Mucosa of descending colon (tissue), 3 donors: ENCODE measurements around the gene PKP1. TPM values are rescaled to one million over a fixed set of nuclear protein-coding genes. Genes with fewer than 3 reads are reported as not detected.

Experiments
- ATAC-seq: fragments of 200-7000 bp; cut with Tn5 transposase; one replicate; pipeline ENCODE4 v1.9.1; 2020; ENCODE audit warnings: mild to moderate bottlenecking, moderate library complexity
- DNase-seq, 3 donors: peaks; one replicate each; pipeline ENCODE4 v3.0.0-alpha.2; 2020
- H3K36me3 ChIP-seq: fragments of 200-600 bp; one replicate; pipeline ENCODE4 v1.8.0; 2021; ENCODE audit warnings: low read depth, mild to moderate bottlenecking
- H3K4me1 ChIP-seq: fragments of 200-600 bp; one replicate; pipeline ENCODE4 v1.8.0; 2021; ENCODE audit warnings: low read depth, mild to moderate bottlenecking
- H3K4me3 ChIP-seq: fragments of 200-600 bp; one replicate; pipeline ENCODE4 v1.8.0; 2021; ENCODE audit warnings: mild to moderate bottlenecking
- H3K9me3 ChIP-seq: fragments of 200-600 bp; one replicate; pipeline ENCODE4 v1.8.0; 2021; ENCODE audit warnings: mild to moderate bottlenecking
- intact Hi-C, 2 donors: fragments of 100-400 bp; cut with DNase I in 1 of 2; cut with micrococcal nuclease in 1 of 2; formaldehyde crosslinking; loops; one replicate each; pipeline versions ENCODE4 v1.11.0 to v1.11.1; 2022; cut with DNase I, micrococcal nuclease
- total RNA-seq, 3 donors: library from RNA; stranded (reverse); fragmentation: NEBNext Ultra II Directional in 2 of 3; extraction: Animal tissue kit (Norgen Biotek cat#: 25700) in 2 of 3; gene quantifications; one replicate each; pipeline versions ENCODE4 v1.2.1 to v1.2.4, GENCODE V29; 2021 to 2023
- TF ChIP-seq, protein P1 (sequence below): fragments of 200-600 bp; IDR thresholded peaks from one replicate; pipeline ENCODE4 v1.8.0; 2022; ENCODE audit warnings: antibody characterized with exemption, mild to moderate bottlenecking
- donor health status: DM: no; HTN: no; CAD: no; lungs with moderate emphysema.
- donor health status: DM: no; HTN: no; CAD: no.
- donor health status: DM: no; HTN: yes; CAD: no.

Gene PKP1
- total RNA-seq, 3 donors from 2014 or later = 0.27 to 0.41 TPM; not detected in 1

DNA sequence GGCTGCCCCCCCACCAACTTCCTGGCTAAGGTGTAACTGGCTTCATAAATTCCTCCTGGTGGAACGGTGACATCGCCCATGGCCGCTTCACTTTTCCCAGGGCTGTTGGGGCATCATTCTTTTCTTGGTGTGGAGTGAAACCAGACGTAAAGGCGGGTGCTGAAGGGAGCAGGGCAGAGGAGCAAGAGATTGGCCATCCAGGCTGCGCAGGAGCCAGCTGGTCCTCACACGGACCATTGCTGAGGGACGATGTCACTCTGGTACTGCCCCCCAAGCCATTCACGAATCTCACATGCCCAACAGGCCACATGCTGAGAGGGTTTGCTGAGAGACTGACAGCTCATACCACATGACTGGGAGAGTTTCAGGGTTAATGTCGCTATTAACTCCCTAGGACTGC lies 10.5 kb upstream of the PKP1 start:
- H3K36me3 ChIP-seq = no peaks in the 10 kb centered on the region
- intact Hi-C loops = no loop called here
- DNase-seq (no peak), ATAC-seq (no peak)
- no peak overlapping the region for H3K4me3 ChIP-seq
- TF ChIP-seq, protein P1, sequence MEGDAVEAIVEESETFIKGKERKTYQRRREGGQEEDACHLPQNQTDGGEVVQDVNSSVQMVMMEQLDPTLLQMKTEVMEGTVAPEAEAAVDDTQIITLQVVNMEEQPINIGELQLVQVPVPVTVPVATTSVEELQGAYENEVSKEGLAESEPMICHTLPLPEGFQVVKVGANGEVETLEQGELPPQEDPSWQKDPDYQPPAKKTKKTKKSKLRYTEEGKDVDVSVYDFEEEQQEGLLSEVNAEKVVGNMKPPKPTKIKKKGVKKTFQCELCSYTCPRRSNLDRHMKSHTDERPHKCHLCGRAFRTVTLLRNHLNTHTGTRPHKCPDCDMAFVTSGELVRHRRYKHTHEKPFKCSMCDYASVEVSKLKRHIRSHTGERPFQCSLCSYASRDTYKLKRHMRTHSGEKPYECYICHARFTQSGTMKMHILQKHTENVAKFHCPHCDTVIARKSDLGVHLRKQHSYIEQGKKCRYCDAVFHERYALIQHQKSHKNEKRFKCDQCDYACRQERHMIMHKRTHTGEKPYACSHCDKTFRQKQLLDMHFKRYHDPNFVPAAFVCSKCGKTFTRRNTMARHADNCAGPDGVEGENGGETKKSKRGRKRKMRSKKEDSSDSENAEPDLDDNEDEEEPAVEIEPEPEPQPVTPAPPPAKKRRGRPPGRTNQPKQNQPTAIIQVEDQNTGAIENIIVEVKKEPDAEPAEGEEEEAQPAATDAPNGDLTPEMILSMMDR = no peak
- no peaks in the 10 kb centered on the region for H3K9me3 ChIP-seq
- H3K4me1 ChIP-seq = peaks cover 3% of the 10 kb centered on the region

DNA sequence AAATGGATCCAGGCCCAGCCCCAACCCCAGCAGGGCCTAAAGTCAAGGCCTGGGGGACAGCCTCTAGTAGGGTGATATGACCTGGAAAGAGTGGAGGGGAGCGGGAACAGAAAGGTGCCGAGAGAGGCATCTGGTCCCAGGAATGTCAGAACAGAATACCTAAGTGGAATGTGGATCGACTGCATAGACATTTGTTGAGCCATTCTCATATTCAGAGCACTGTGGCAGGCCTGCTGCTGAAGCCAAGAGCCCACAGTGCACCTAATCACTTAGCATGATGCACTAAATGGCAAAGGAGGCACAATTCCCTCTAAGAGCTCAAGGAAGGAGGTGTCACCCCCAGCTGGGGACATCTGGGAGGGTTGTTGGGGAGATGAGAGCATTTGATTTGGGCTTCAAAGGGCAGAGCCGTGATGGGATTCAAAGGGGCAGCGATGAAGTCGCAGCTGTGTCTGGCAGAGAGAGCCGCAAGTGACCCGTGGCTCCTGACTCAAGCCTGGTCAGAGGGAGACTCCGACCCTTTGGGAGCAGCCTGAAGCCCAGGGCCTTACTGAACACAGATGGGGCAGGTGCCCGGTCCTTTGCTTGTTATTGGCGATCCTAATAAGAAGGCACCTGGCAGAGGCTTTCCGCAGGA lies 8.6 kb upstream of the PKP1 start:
- TF ChIP-seq, protein P1 = no peak

DNA sequence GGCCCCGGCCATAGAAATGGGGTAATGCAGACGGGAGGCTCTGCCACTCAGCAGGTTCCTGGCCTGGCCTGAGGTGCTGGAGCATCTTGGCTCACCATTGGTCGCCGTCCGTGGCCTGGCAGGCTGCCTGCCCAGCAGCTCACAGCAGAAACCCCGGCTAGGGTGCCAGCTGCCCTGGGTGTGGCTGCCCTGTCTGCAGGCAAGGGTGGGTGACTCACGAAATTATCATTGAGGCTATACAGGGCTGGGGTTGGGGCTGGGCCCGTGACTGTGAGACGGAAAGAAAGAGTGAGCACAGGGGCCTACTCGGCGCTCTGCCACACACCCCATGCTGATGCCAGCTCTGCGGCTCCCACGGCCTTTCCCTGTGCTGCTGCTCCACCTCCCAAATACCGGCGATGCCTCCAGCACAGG lies 8.0 kb upstream of the PKP1 start:
- intact Hi-C loops = no loop called here
- H3K4me3 ChIP-seq = no peak overlapping the region
- H3K4me1 ChIP-seq = peaks cover 3% of the 10 kb centered on the region
- peak; percentile 77 to 89 (median 81) for DNase-seq
- no peaks in the 10 kb centered on the region for H3K9me3 ChIP-seq
- ATAC-seq = peak; percentile 96
- H3K36me3 ChIP-seq = no peaks in the 10 kb centered on the region
- TF ChIP-seq, protein P1 = no peak

More for the DNA sequence above, 8.6 kb upstream of the PKP1 start:
- no peak overlapping the region for H3K4me3 ChIP-seq
- H3K36me3 ChIP-seq = no peaks in the 10 kb centered on the region
- intact Hi-C loops = no loop called here
- H3K9me3 ChIP-seq = no peaks in the 10 kb centered on the region
- ATAC-seq (no peak), DNase-seq (no peak)
- peaks cover 3% of the 10 kb centered on the region for H3K4me1 ChIP-seq

DNA sequence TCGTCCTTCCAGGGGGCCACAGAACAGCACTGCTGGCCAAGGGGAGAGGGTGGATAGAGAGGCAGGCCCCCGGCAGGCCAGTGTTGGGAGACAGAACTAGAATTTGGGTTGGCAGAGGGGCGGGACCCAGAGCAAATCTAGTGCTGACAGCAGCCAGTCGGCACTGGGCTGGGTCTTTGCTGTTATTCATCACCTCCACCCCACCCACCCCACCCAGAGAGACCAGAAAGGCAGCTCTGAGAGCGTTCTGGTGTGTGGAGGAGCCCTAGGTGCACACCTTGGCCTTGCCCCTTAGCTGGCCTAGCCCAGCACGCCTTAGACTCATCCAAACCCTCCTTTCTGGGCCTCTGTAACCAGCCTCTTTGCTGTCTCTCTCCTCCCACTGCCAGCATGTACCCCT lies 6.4 kb upstream of the PKP1 start:
- Histone ChIP-seq H3K4me3 (no peak overlapping the region), H3K4me1 (peaks cover 3% of the 10 kb centered on the region), H3K9me3 (no peaks in the 10 kb centered on the region), H3K36me3 (no peaks in the 10 kb centered on the region)
- intact Hi-C loops = no loop called here
- ATAC-seq (no peak), DNase-seq (no peak)
- TF ChIP-seq, protein P1 = no peak

DNA sequence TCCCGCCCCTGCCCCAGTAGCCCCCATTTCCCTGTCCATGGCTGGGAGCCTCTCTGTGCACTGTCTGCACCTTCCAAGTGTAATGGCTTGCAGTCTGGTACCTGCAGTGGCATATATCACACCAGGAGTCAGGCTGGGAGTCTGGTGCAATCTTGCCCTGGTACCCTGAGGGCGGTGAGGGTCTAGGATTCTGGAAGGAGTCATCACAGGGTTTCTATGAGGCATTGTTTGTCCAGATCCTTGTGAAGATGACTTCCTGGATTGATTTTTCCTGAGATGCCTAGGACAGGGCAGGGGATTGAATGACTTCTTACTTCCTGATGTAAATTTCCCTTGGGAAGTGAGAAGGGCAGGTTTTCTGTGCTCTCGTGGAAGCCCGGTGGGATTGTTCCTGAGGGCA lies 5.9 kb upstream of the PKP1 start:
- ATAC-seq (no peak), DNase-seq (no peak)
- Histone ChIP-seq H3K9me3 (no peaks in the 10 kb centered on the region), H3K36me3 (no peaks in the 10 kb centered on the region), H3K4me3 (no peak overlapping the region), H3K4me1 (peaks cover 3% of the 10 kb centered on the region)
- intact Hi-C loops = no loop called here
- TF ChIP-seq, protein P1 = no peak

DNA sequence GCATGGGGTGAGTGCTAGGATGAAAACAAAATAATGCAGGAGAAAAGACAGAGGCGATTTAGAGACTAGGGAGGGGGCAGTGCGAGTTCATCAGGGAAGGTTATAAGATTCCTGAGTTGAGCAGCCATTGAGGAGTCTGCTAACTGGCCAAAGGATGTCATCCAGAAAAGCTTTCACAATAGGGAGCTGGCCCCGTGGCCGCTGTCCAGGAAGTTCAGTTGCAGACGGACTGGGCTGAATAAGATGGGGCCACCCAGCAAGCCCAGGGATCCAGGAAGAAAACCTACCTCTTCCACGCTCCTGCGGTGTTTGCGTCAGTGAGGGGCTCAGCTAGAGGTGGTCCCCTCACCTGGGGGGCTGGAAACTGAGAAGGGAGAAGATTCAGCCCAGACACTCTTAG lies 4.0 kb upstream of the PKP1 start:
- H3K4me1 ChIP-seq = peaks cover 13% of the 10 kb centered on the region
- H3K36me3 ChIP-seq = no peaks in the 10 kb centered on the region
- DNase-seq (no peak), ATAC-seq (no peak)
- no peaks in the 10 kb centered on the region for H3K9me3 ChIP-seq
- no peak overlapping the region for H3K4me3 ChIP-seq
- TF ChIP-seq, protein P1 = no peak
- intact Hi-C loops = no loop called here
